ENCODE results near the gene NFIX. TPM values are rescaled to one million over a fixed set of nuclear protein-coding genes. Genes with fewer than 3 reads are reported as not detected.
A peak's percentile ranks its signal among the peaks of the same experiment; 100 is the strongest.

The NFIX gene
- total and polyA plus RNA-seq, 12 donors, result 16.8 to 162 (median 138) TPM

GRCh38 chr19:13037731-13038130 lies 42.5 kb downstream of the NFIX start:
- Histone ChIP-seq H3K36me3 (peaks cover 0 to 3% (median 0%) of the 10 kb centered on the region in 9 donors), H3K4me1 (peaks cover 53 to 100% (median 95%) of the 10 kb centered on the region in 9 donors), H3K27me3 (no peaks in the 10 kb centered on the region), H3K27ac (peak overlapping the region; percentile 42 to 96 (median 79)), H3K9me3 (no peaks in the 10 kb centered on the region), H3K4me3 (no peak overlapping the region)
- intact Hi-C loops (cut with DNase I), result loop anchor here in 3 of 10 donors (2.0 to 10.0 kb wide), 2 partner anchors 15 to 53 kb away; no protein-coding TSS in a partner anchor
- ATAC-seq, result no peak
- no peak for DNase-seq
- 72 to 79% methylated on average over 7 of the region's 7 CpGs for WGBS, 2 donors
- TF ChIP-seq CTCF (IDR thresholded peaks at IDR 0.05), result no peak

- H3K4me1 ChIP-seq, result peaks cover 56 to 100% (median 95%) of the 10 kb centered on the region in 9 donors
- no peak overlapping the region for H3K4me3 ChIP-seq
- intact Hi-C loops (cut with DNase I), result loop anchor here in 3 of 10 donors (2.0 to 10.0 kb wide), 2 partner anchors 14 to 54 kb away; no protein-coding TSS in a partner anchor
- H3K9me3 ChIP-seq, result no peaks in the 10 kb centered on the region
- peak overlapping the region in 9 of 10 donors; percentile 46 to 96 (median 79) for H3K27ac ChIP-seq
- DNase-seq, result no peak
- ATAC-seq, result no peak
- 78 to 83% methylated on average over 13 of the region's 13 CpGs for WGBS, 2 donors
- H3K27me3 ChIP-seq, result no peaks in the 10 kb centered on the region
- TF ChIP-seq CTCF (IDR thresholded peaks at IDR 0.05), result no peak
- H3K36me3 ChIP-seq, result peaks cover 0 to 3% (median 0%) of the 10 kb centered on the region in 9 donors
These were observed 43.3 kb downstream of the NFIX start for GRCh38 chr19:13038306-13039210.

GRCh38 chr19:13039211-13039789 lies 44.0 kb downstream of the NFIX start:
- TF ChIP-seq CTCF (IDR thresholded peaks at IDR 0.05), result no peak
- Histone ChIP-seq H3K9me3 (no peaks in the 10 kb centered on the region), H3K36me3 (peaks cover 0 to 3% (median 0%) of the 10 kb centered on the region in 9 donors), H3K4me3 (no peak overlapping the region), H3K27ac (peak overlapping the region in 9 of 10 donors; percentile 46 to 96 (median 79)), H3K4me1 (peaks cover 54 to 100% (median 95%) of the 10 kb centered on the region in 9 donors), H3K27me3 (no peaks in the 10 kb centered on the region)
- ATAC-seq, result peak in 4 of 8 donors; percentile 19 to 49 (median 33)
- intact Hi-C loops (cut with DNase I), result loop anchor here in 3 of 10 donors (2.0 to 10.0 kb wide), 2 partner anchors 14 to 54 kb away; no protein-coding TSS in a partner anchor
- no peak for DNase-seq
- 72 to 78% methylated on average over 8 of the region's 8 CpGs for WGBS, 2 donors

- DNase-seq, result no peak
- Histone ChIP-seq H3K4me3 (no peak overlapping the region), H3K27me3 (no peaks in the 10 kb centered on the region), H3K4me1 (peaks cover 55 to 100% (median 95%) of the 10 kb centered on the region in 9 donors), H3K27ac (peak overlapping the region; percentile 1 to 96 (median 78)), H3K36me3 (peaks cover 0 to 3% (median 0%) of the 10 kb centered on the region in 9 donors), H3K9me3 (no peaks in the 10 kb centered on the region)
- ATAC-seq, result no peak
- 70 to 77% methylated on average over 15 of the region's 15 CpGs for WGBS, 2 donors
- no peak for TF ChIP-seq CTCF (IDR thresholded peaks at IDR 0.05)
- intact Hi-C loops (cut with DNase I), result no loop called here
These were observed 45.1 kb downstream of the NFIX start for GRCh38 chr19:13040232-13040947.

Measured in heart right ventricle (tissue), 16 donors.